Vagina (tissue), 2 donors: Measurements from ENCODE around the gene HSBP1L1. TPM values are rescaled to one million over a fixed set of nuclear protein-coding genes. Genes with fewer than 3 reads are reported as not detected.
"Not testable (repeated sequence)": the region's sequence is repeated elsewhere in the genome, so short reads cannot be mapped to it uniquely, and the experiment has no call there.

Experiments used
- DNase-seq, 2 donors: peaks; one replicate each; pipeline ENCODE4 v3.0.0-alpha.2; 2017; ENCODE audit errors: extremely low spot score in 2 of 2
- H3K27ac ChIP-seq: fragments of 200-600 bp; sonication (generic); one replicate; pipeline ENCODE4 v1.5.1; 2019
- H3K27me3 ChIP-seq: fragments of 200-600 bp; sonication (generic); one replicate; pipeline ENCODE4 v1.5.1; 2019
- H3K36me3 ChIP-seq, 2 donors: fragments of 200-600 bp; sonication (generic); one replicate each; pipeline ENCODE4 v1.5.1; 2017 to 2019
- H3K4me1 ChIP-seq: fragments of 200-600 bp; sonication (generic); one replicate; pipeline ENCODE4 v1.5.1; 2019
- H3K4me3 ChIP-seq, 2 donors: fragments of 200-600 bp; sonication (generic); 1 replicate in 1 of 2; 2 replicates in 1 of 2; pipeline ENCODE4 v1.5.1; 2016 to 2019
- H3K9me3 ChIP-seq: fragments of 200-600 bp; sonication (generic); one replicate; pipeline ENCODE4 v1.5.1; 2019
- CTCF ChIP-seq, 3 experiments: fragments of 450-650 bp in 2 of 3; fragments of 200-600 bp in 1 of 3; sonication (generic) in 1 of 3; IDR thresholded peaks; one replicate each; pipeline ENCODE4 v1.5.1; 2017 to 2019; ENCODE audit warnings: antibody characterized with exemption in 3 of 3, mild to moderate bottlenecking in 2 of 3, moderate library complexity in 2 of 3
- POLR2A ChIP-seq, 2 donors: fragments of 450-650 bp; IDR thresholded peaks; one replicate each; pipeline ENCODE4 v1.6.1; 2017; ENCODE audit warnings: antibody characterized with exemption in 2 of 2, mild to moderate bottlenecking in 2 of 2, moderate library complexity in 2 of 2
- POLR2AphosphoS5 ChIP-seq, 2 donors: sonication (generic); formaldehyde crosslinking; IDR thresholded peaks; one replicate each; pipeline ENCODE4 v1.9.0; 2017; ENCODE audit warnings: antibody characterized with exemption in 2 of 2, mild to moderate bottlenecking in 2 of 2, low read depth in 1 of 2; ENCODE audit not compliant: insufficient read depth in 1 of 2
- intact Hi-C: fragments of 100-400 bp; cut with DNase I; formaldehyde crosslinking; loops from one replicate; pipeline ENCODE4 v1.15.1; 2023
- total RNA-seq: library from RNA; depleted of rRNA; stranded (reverse); fragments of >200 nt; gene quantifications from one replicate; pipeline ENCODE4 v1.2.3, GENCODE V29; 2016

The HSBP1L1 gene
- total RNA-seq, 1 donor from 2014 or later: 32.2 TPM

- Histone ChIP-seq H3K27me3 (no peaks in the 10 kb centered on the region), H3K9me3 (no peaks in the 10 kb centered on the region), H3K4me3 (no peak overlapping the region), H3K36me3 (no peaks in the 10 kb centered on the region), H3K27ac (no peak overlapping the region), H3K4me1 (peaks cover 10% of the 10 kb centered on the region)
- no peak for TF ChIP-seq POLR2AphosphoS5 (IDR thresholded peaks at IDR 0.05; ENCODE audit: insufficient read depth in 1 of 2, low read depth in 1 of 2)
- TF ChIP-seq POLR2A (IDR thresholded peaks at IDR 0.05): no peak
- no peak for TF ChIP-seq CTCF (IDR thresholded peaks at IDR 0.05)
- intact Hi-C loops: no loop called here
- DNase-seq: no peak
These were observed 8.2 kb upstream of the HSBP1L1 start for GRCh38 chr18:79956276-79956675.

GRCh38 chr18:79958981-79959380 lies 5.5 kb upstream of the HSBP1L1 start:
- no peak for DNase-seq
- H3K4me1 ChIP-seq: peaks cover 18% of the 10 kb centered on the region
- no peaks in the 10 kb centered on the region for H3K36me3 ChIP-seq
- H3K9me3 ChIP-seq: no peaks in the 10 kb centered on the region
- H3K27ac ChIP-seq: no peak overlapping the region
- H3K4me3 ChIP-seq: no peak overlapping the region
- intact Hi-C loops: no loop called here
- H3K27me3 ChIP-seq: no peaks in the 10 kb centered on the region
- no peak for TF ChIP-seq POLR2AphosphoS5 (IDR thresholded peaks at IDR 0.05; ENCODE audit: insufficient read depth in 1 of 2, low read depth in 1 of 2)
- TF ChIP-seq CTCF (IDR thresholded peaks at IDR 0.05): no peak
- TF ChIP-seq POLR2A (IDR thresholded peaks at IDR 0.05): no peak

- peak in 1 of 2 donors; percentile 27 for TF ChIP-seq POLR2AphosphoS5 (IDR thresholded peaks at IDR 0.05; ENCODE audit: insufficient read depth in 1 of 2, low read depth in 1 of 2)
- H3K4me1 ChIP-seq: peaks cover 27% of the 10 kb centered on the region
- H3K27me3 ChIP-seq, H3K27ac ChIP-seq, intact Hi-C loops, DNase-seq, H3K4me3 ChIP-seq, H3K9me3 ChIP-seq, H3K36me3 ChIP-seq: not testable (repeated sequence)
These were observed 4.2 kb upstream of the HSBP1L1 start for GRCh38 chr18:79960161-79960801.

DNA sequence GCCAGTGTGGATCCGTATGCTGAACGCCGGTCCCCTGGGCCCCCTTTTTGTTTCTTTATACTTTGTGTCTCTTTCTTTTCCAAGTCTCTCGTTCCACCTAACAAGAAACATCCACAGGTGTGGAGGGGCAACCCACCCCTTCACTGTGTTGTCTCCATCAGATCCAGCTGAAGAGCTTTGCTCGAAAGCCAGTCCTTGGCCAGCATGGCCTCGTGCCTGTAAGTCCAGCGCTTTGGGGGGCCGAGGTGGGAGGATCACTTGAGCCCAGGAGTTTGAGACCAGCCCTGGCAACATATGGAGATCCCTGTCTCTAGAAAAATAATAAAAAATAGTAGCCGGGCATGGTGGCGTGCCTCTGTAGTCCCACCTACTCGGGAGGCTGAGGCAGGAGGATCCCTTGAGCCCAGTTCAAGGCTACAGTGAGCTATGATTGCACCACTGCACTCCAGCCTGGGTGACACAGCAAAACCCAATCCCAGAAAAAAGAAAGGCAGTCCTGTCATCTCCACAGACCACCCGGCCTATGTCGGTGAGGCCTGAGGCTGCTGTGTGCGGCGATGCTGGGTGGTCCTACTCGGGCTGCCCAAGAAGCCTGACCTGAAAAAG lies 3.4 kb upstream of the HSBP1L1 start:
- Histone ChIP-seq H3K9me3 (no peaks in the 10 kb centered on the region), H3K27ac (peak overlapping the region; percentile 75), H3K4me1 (peaks cover 32% of the 10 kb centered on the region), H3K4me3 (no peak overlapping the region), H3K36me3 (no peaks in the 10 kb centered on the region), H3K27me3 (no peaks in the 10 kb centered on the region)
- intact Hi-C loops: no loop called here
- no peak for DNase-seq
- no peak for TF ChIP-seq POLR2AphosphoS5 (IDR thresholded peaks at IDR 0.05; ENCODE audit: insufficient read depth in 1 of 2, low read depth in 1 of 2)
- TF ChIP-seq POLR2A (IDR thresholded peaks at IDR 0.05): no peak
- TF ChIP-seq CTCF (IDR thresholded peaks at IDR 0.05): no peak

GRCh38 chr18:79961527-79962291 lies 2.7 kb upstream of the HSBP1L1 start:
- peaks cover 32% of the 10 kb centered on the region for H3K4me1 ChIP-seq
- intact Hi-C loops: no loop called here
- no peaks in the 10 kb centered on the region for H3K36me3 ChIP-seq
- no peak overlapping the region for H3K4me3 ChIP-seq
- DNase-seq: peak in 1 of 2 donors; percentile 96
- H3K27me3 ChIP-seq: no peaks in the 10 kb centered on the region
- H3K9me3 ChIP-seq: no peaks in the 10 kb centered on the region
- peak in 1 of 2 donors; percentile 42 for TF ChIP-seq POLR2AphosphoS5 (IDR thresholded peaks at IDR 0.05; ENCODE audit: insufficient read depth in 1 of 2, low read depth in 1 of 2)
- TF ChIP-seq CTCF (IDR thresholded peaks at IDR 0.05): no peak
- H3K27ac ChIP-seq: peak overlapping the region; percentile 75
